VCaP (cell line): ENCODE results near the gene SERPINB5.

Source experiments
- H3K27ac ChIP-seq: fragments of 450-650 bp; 2 replicates; pipeline ENCODE4 v1.5.1; 2017
- CTCF ChIP-seq: fragments of 450-650 bp; conservative IDR thresholded peaks from 2 replicates; pipeline ENCODE4 v1.5.1; 2017; ENCODE audit warnings: mild to moderate bottlenecking, moderate library complexity

The SERPINB5 gene

GRCh38 chr18:63467699-63468098, 9.1 kb upstream of the SERPINB5 start:
- H3K27ac ChIP-seq, result no peak overlapping the region
- TF ChIP-seq CTCF, result no peak

- no peak for TF ChIP-seq CTCF
- H3K27ac ChIP-seq, result no peak overlapping the region
Observed at GRCh38 chr18:63468575-63468974, 8.2 kb upstream of the SERPINB5 start.

- no peak overlapping the region for H3K27ac ChIP-seq
- TF ChIP-seq CTCF, result no peak
Observed at GRCh38 chr18:63470751-63471150, 6.0 kb upstream of the SERPINB5 start.

GRCh38 chr18:63472380-63472779, 4.4 kb upstream of the SERPINB5 start:
- no peak overlapping the region for H3K27ac ChIP-seq
- TF ChIP-seq CTCF, result no peak

- TF ChIP-seq CTCF, result no peak
- no peak overlapping the region for H3K27ac ChIP-seq
Observed at GRCh38 chr18:63477200-63477599, 442 bp downstream of the SERPINB5 start.

- no peak for TF ChIP-seq CTCF
- no peak overlapping the region for H3K27ac ChIP-seq
Observed at GRCh38 chr18:63477968-63478367, 1.2 kb downstream of the SERPINB5 start.

GRCh38 chr18:63479826-63480225, 3.1 kb downstream of the SERPINB5 start:
- H3K27ac ChIP-seq, result no peak overlapping the region
- TF ChIP-seq CTCF, result no peak

- TF ChIP-seq CTCF, result no peak
- H3K27ac ChIP-seq, result no peak overlapping the region
Observed at GRCh38 chr18:63480476-63480875, 3.7 kb downstream of the SERPINB5 start.
